Calu3 (cell line): Measurements from ENCODE around the gene TNFRSF17. TPM values are rescaled to one million over a fixed set of nuclear protein-coding genes. Genes with fewer than 3 reads are reported as not detected.

ENCODE experiments used
- BruUV-seq: library from RNA; stranded (reverse); fragments of 400-500 nt; replicated peaks from 2 replicates; lab custom pipeline; 2021; lab: Mats Ljungman, UMichigan
- CTCF ChIA-PET: fragments of 300-600 bp; sonication (Branson Sonifier 250); formaldehyde crosslinking; loops from one replicate; lab custom pipeline; 2022; ENCODE audit warnings: antibody characterized with exemption; lab: Charles Lee
- DNase-seq: peaks from one replicate; pipeline ENCODE4 v3.0.0; 2022
- H3K27ac Mint-ChIP-seq: one replicate; pipeline ENCODE4 v1.8.0; 2022; ENCODE audit warnings: mixed read lengths; ENCODE audit not compliant: unreplicated experiment
- H3K27me3 Mint-ChIP-seq: one replicate; pipeline ENCODE4 v1.8.0; 2022; ENCODE audit warnings: mixed read lengths; ENCODE audit not compliant: unreplicated experiment
- H3K36me3 Mint-ChIP-seq: one replicate; pipeline ENCODE4 v1.8.0; 2022; ENCODE audit warnings: mild to moderate bottlenecking, moderate library complexity, mixed read lengths; ENCODE audit not compliant: insufficient read depth, unreplicated experiment
- H3K4me1 Mint-ChIP-seq: one replicate; pipeline ENCODE4 v1.8.0; 2022; ENCODE audit warnings: mild to moderate bottlenecking, low read depth, mixed read lengths; ENCODE audit not compliant: unreplicated experiment
- H3K4me3 Mint-ChIP-seq: one replicate; pipeline ENCODE4 v1.8.0; 2022; ENCODE audit warnings: mild to moderate bottlenecking, low read depth, moderate library complexity, mixed read lengths; ENCODE audit not compliant: unreplicated experiment
- H3K9me3 Mint-ChIP-seq: one replicate; pipeline ENCODE4 v1.8.0; 2022; ENCODE audit warnings: low read depth, mixed read lengths; ENCODE audit not compliant: unreplicated experiment
- intact Hi-C: fragments of 100-400 bp; cut with micrococcal nuclease; formaldehyde crosslinking; loops from one replicate; pipeline ENCODE4 v1.10.0; 2022; ENCODE audit not compliant: unreplicated experiment
- total RNA-seq: library from RNA; stranded (reverse); gene quantifications from 2 replicates; pipeline ENCODE4 v1.2.3, GENCODE V29; 2022
- TF ChIP-seq, protein P1 (sequence below): fragments of 200-600 bp; IDR thresholded peaks from one replicate; pipeline ENCODE4 v1.8.0; 2022; ENCODE audit warnings: antibody characterized with exemption; ENCODE audit not compliant: unreplicated experiment

The TNFRSF17 gene
- total RNA-seq, 1 experiment from 2014 or later: not detected

DNA sequence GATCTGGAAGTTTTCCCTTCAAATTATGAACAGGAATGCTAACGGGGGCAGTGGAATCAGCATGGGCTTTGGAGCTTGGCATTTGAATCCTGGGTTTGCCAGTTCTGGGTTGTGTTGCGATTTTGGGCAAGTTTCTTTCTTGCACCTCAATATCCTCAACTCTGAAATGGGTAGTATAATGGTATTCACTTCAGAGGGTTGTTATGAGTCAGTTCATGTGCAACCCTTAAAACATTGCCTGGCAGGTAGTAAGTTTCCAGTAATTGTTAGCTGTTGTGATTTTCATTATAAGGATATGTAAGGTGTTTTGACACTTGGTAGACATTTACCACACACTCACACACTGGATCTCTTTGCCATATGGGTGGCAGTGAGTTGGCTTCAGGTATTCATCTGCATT lies 44.9 kb downstream of the TNFRSF17 start:
- TF ChIP-seq, protein P1, sequence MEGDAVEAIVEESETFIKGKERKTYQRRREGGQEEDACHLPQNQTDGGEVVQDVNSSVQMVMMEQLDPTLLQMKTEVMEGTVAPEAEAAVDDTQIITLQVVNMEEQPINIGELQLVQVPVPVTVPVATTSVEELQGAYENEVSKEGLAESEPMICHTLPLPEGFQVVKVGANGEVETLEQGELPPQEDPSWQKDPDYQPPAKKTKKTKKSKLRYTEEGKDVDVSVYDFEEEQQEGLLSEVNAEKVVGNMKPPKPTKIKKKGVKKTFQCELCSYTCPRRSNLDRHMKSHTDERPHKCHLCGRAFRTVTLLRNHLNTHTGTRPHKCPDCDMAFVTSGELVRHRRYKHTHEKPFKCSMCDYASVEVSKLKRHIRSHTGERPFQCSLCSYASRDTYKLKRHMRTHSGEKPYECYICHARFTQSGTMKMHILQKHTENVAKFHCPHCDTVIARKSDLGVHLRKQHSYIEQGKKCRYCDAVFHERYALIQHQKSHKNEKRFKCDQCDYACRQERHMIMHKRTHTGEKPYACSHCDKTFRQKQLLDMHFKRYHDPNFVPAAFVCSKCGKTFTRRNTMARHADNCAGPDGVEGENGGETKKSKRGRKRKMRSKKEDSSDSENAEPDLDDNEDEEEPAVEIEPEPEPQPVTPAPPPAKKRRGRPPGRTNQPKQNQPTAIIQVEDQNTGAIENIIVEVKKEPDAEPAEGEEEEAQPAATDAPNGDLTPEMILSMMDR: no peak
- no peak for DNase-seq
- intact Hi-C loops: no loop called here
- no peak overlapping the region for H3K27ac Mint-ChIP-seq
- CTCF ChIA-PET: no interaction called here
- H3K9me3 Mint-ChIP-seq: no peaks in the 10 kb centered on the region
- no peaks in the 10 kb centered on the region for H3K4me1 Mint-ChIP-seq
- no peaks in the 10 kb centered on the region for H3K36me3 Mint-ChIP-seq
- no peaks in the 10 kb centered on the region for H3K27me3 Mint-ChIP-seq
- H3K4me3 Mint-ChIP-seq: no peak overlapping the region
- no TSS peak for BruUV-seq

DNA sequence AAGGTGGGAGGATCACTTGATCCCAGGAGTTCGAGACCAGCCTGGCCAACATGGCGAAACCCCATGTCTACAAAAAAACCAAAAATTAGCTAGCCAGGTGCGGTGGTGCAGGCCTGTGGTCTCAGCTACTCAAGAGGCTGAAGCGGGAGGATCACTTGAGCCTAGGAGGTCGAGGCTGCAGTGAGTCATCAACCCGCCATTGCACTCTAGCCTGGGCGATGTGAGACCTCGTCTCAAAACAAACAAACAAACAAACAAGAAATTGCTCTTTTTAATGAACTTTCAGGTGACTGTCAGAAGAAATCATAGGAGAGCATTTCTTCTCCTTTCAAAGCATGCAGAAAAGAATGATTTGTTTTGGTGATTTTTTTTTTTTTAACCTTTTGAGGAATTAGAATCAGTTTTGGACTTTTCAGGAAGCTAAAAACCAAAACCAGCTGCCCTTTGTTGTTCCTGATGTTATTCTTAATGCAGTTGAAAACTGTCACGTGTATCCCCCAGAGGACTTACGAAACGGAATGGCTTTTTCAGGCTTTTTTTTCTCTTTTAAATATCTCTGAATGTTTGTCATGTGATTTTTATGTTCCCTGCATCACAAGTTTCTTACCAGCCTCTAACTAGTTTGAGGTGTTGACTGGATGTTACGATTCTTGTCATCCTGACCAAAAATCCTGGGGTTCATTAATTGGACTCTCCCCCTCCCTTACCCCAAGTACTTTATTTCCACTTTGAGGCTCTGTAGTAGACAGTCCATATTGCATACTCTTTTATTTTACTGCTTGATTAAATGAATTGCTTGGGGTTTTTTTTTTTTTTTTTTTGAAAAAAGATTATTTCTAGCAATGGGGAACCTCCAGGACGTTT lies 45.6 kb downstream of the TNFRSF17 start:
- no peak overlapping the region for H3K27ac Mint-ChIP-seq
- H3K4me3 Mint-ChIP-seq: no peak overlapping the region
- DNase-seq: no peak
- CTCF ChIA-PET: no interaction called here
- no peaks in the 10 kb centered on the region for H3K27me3 Mint-ChIP-seq
- H3K4me1 Mint-ChIP-seq: no peaks in the 10 kb centered on the region
- TF ChIP-seq, protein P1: no peak
- no peaks in the 10 kb centered on the region for H3K36me3 Mint-ChIP-seq
- intact Hi-C loops: no loop called here
- no TSS peak for BruUV-seq
- H3K9me3 Mint-ChIP-seq: no peaks in the 10 kb centered on the region

DNA sequence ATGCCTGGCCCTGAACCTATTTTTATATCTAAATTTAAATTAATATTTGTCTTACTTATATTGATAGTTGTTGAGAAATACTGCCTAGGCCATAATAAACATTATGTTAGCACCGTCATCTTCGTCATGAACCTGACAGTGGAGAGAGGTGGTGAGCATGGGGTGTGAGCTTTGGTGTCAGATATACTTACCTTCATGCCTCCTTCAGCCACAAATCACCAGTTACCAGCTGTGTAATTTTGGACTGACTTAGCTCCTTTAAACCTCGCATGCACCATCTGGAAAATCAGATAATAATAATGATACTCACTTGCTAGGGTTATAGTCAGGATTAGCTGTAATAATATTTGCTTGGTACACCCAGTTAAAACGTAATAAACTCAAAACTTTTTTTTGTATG lies 46.6 kb downstream of the TNFRSF17 start:
- no TSS peak for BruUV-seq
- Mint-ChIP-seq H3K9me3 (no peaks in the 10 kb centered on the region), H3K4me1 (no peaks in the 10 kb centered on the region), H3K4me3 (no peak overlapping the region), H3K27me3 (no peaks in the 10 kb centered on the region), H3K36me3 (no peaks in the 10 kb centered on the region), H3K27ac (no peak overlapping the region)
- CTCF ChIA-PET: no interaction called here
- DNase-seq: no peak
- TF ChIP-seq, protein P1: no peak
- intact Hi-C loops: no loop called here

DNA sequence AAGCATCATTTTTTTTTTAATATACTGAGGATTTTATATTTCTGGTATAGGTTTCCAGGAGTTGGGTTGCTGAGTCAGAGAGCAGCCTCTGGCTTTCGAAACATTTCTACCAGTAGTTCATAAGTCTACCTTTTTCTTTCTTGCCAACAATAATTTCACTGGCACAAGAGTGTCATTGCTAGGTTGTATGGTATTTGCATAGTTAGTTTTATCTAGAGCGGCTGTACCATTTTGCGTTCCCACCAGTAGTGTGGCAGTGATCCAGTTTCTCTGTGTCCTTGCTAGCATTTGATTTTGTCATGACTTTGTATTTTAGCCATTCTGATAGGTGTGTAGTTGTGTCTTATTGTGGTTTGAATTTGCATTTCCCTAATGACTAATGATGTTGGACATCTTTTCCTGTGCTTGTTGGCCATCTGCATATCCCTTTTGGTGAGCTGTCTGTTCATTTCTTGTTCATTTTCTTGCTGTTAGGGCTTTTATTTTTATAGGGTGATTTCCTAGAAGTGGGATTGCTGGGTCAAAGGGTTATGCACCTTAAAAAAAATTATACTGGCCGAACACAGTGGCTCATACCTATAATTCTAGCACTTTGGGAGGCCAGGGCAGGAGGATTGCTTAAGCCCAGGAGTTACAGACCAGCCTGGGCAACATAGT lies 51.4 kb downstream of the TNFRSF17 start:
- BruUV-seq: no TSS peak
- CTCF ChIA-PET: interaction anchor here (0.6 kb wide), 1 partner anchor 12 kb away, joined by 4 read pairs; no protein-coding TSS in a partner anchor
- no peaks in the 10 kb centered on the region for H3K27me3 Mint-ChIP-seq
- intact Hi-C loops: no loop called here
- H3K36me3 Mint-ChIP-seq: no peaks in the 10 kb centered on the region
- TF ChIP-seq, protein P1: no peak
- H3K9me3 Mint-ChIP-seq: no peaks in the 10 kb centered on the region
- H3K27ac Mint-ChIP-seq: no peak overlapping the region
- no peaks in the 10 kb centered on the region for H3K4me1 Mint-ChIP-seq
- DNase-seq: no peak
- no peak overlapping the region for H3K4me3 Mint-ChIP-seq
